ENCODE results near the gene MGRN1.

Gene MGRN1

DNA sequence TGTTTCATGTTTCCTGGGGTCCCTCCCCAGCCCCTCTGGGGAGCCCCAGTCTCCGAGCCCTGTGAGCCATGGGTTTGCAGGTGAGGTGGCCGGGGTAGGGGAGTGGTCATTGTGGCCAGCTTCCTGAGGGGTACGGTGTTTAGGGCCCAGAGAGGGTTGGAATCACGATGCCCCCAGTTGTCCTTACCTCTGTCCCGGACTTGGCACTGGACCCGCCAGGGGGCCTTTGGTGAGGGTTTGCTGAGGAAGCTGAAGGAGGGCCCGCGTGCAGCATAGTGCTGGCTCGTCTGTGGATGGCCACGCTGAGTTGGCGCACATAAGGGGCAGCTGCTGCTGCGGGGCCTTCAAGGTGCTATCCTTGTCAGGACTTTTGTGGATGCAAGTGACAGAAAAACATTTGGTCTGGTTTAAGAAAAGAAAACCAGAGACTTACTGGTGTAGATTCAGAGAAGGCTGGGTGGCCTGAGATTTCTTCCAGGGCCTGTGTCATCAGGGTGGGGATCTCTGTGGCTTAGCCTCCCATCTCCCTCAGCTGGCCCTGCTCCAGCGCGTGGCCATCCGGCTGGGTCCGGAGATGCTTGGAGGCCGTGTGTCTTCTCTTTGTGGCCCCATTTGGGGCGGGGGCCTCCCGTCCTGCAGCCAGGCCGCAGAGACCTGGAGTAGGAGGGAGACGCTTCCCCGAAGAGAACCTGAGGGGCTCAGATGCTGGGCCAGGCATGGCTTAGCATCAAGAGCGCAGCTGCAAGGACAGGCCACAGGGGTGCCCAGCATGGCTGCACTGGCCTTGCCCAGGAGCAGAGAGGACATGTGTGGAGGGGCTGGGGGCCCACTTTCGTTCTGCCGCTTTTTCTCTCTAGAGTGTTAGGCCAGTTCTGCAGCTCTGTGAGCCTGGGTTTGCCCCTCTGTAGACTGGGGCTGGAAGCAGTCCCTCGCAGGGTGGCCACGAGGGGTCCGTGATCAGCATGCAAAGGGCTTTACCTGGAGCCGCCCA lies 35.0 kb downstream of the MGRN1 start:
- Histone ChIP-seq H2AFZ (ENCODE audit: low read depth, low read length) (no peak overlapping the region), H3K79me1 (replicated peaks; ENCODE audit: low read length, poor library complexity, severe bottlenecking) (peaks cover 66% of the 10 kb centered on the region), H2BK120ac (ENCODE audit: low read depth, low read length) (no peak overlapping the region), H3K4me2 (ENCODE audit: low read length, poor library complexity, severe bottlenecking) (no peak overlapping the region), H3K9ac (ENCODE audit: low read length) (peak overlapping the region; percentile 22), H3K9me3 (ENCODE audit: control insufficient read depth, low read length) (no peaks in the 10 kb centered on the region), H2BK15ac (ENCODE audit: low read depth, poor library complexity, severe bottlenecking) (peak overlapping the region; percentile 8), H3K27ac (ENCODE audit: low read length, poor library complexity, severe bottlenecking) (no peak overlapping the region), H3K23ac (ENCODE audit: low read length in 2 of 2) (no peak overlapping the region), H2AK5ac (ENCODE audit: low read length, severe bottlenecking) (no peak overlapping the region), H2BK12ac (ENCODE audit: low read length in 2 of 2) (no peak overlapping the region), H3K27me3 (ENCODE audit: control insufficient read depth in 1 of 2, insufficient read depth in 1 of 2, low read length in 2 of 2) (no peaks in the 10 kb centered on the region), H4K91ac (ENCODE audit: low read length) (no peak overlapping the region), H4K8ac (ENCODE audit: low read length) (no peak overlapping the region), H3K36me3 (ENCODE audit: control insufficient read depth in 1 of 2, insufficient read depth in 2 of 2, low read depth in 1 of 2, low read length in 2 of 2) (peaks cover 60 to 89% of the 10 kb centered on the region in 2 experiments), H3K18ac (ENCODE audit: low read depth in 1 of 2, low read length in 2 of 2) (no peak overlapping the region), H3K14ac (ENCODE audit: low read length in 2 of 2) (no peak overlapping the region), H2BK5ac (ENCODE audit: low read depth, low read length, poor library complexity, severe bottlenecking) (no peak overlapping the region), H3K4ac (ENCODE audit: low read depth in 1 of 2, low read length in 2 of 2) (no peak overlapping the region), H3K4me1 (ENCODE audit: control insufficient read depth, insufficient read depth, low read depth, low read length) (peaks cover 35% of the 10 kb centered on the region), H3K4me3 (ENCODE audit: insufficient read depth in 1 of 2, low read depth in 1 of 2, low read length in 2 of 2) (no peak overlapping the region)
- 96% methylated on average over 29 of the region's 29 CpGs for WGBS
- no peak for DNase-seq

DNA sequence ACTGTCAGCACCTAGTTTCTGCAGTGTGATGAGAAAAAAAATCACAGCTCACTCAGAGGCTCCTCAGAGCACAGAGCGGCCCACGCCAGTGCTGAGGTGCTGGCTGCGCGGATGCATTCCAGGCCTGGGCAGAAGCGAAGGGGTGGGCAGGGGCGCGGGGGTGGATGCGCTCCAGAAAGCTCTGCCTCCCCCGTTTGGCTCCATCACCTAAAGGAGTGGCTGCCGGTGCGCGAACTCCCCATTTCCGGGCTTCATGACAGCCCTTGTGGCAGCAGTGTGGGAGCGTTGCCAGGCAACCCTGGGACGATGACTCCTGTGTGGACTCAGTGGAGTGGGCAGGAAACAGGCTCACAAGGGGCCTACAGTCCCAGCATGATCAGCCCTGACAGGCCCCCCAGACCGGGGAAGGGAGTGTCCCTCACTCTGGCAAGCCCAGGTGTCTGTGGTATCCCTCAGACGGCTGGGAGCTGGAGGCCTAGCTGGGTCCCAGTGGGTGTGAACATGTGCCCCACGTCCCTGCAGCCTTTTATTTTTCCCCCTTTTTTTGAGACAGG lies 35.9 kb downstream of the MGRN1 start:
- Histone ChIP-seq H2AFZ (ENCODE audit: low read depth, low read length) (no peak overlapping the region), H3K4ac (ENCODE audit: low read depth in 1 of 2, low read length in 2 of 2) (no peak overlapping the region), H3K18ac (ENCODE audit: low read depth in 1 of 2, low read length in 2 of 2) (no peak overlapping the region), H3K9me3 (ENCODE audit: control insufficient read depth, low read length) (no peaks in the 10 kb centered on the region), H3K4me1 (ENCODE audit: control insufficient read depth, insufficient read depth, low read depth, low read length) (peaks cover 29% of the 10 kb centered on the region), H3K27me3 (ENCODE audit: control insufficient read depth in 1 of 2, insufficient read depth in 1 of 2, low read length in 2 of 2) (no peaks in the 10 kb centered on the region), H3K14ac (ENCODE audit: low read length in 2 of 2) (no peak overlapping the region), H3K4me3 (ENCODE audit: insufficient read depth in 1 of 2, low read depth in 1 of 2, low read length in 2 of 2) (no peak overlapping the region), H2BK15ac (ENCODE audit: low read depth, poor library complexity, severe bottlenecking) (no peak overlapping the region), H3K79me1 (replicated peaks; ENCODE audit: low read length, poor library complexity, severe bottlenecking) (peaks cover 59% of the 10 kb centered on the region), H2BK12ac (ENCODE audit: low read length in 2 of 2) (no peak overlapping the region), H3K23ac (ENCODE audit: low read length in 2 of 2) (no peak overlapping the region), H3K9ac (ENCODE audit: low read length) (peak overlapping the region; percentile 37), H3K27ac (ENCODE audit: low read length, poor library complexity, severe bottlenecking) (no peak overlapping the region), H4K91ac (ENCODE audit: low read length) (no peak overlapping the region), H2AK5ac (ENCODE audit: low read length, severe bottlenecking) (no peak overlapping the region), H2BK120ac (ENCODE audit: low read depth, low read length) (no peak overlapping the region), H2BK5ac (ENCODE audit: low read depth, low read length, poor library complexity, severe bottlenecking) (no peak overlapping the region), H3K4me2 (ENCODE audit: low read length, poor library complexity, severe bottlenecking) (no peak overlapping the region), H3K36me3 (ENCODE audit: control insufficient read depth in 1 of 2, insufficient read depth in 2 of 2, low read depth in 1 of 2, low read length in 2 of 2) (peaks cover 54 to 89% of the 10 kb centered on the region in 2 experiments), H4K8ac (ENCODE audit: low read length) (no peak overlapping the region)
- DNase-seq: no peak
- WGBS: 88% methylated on average over 18 of the region's 18 CpGs

DNA sequence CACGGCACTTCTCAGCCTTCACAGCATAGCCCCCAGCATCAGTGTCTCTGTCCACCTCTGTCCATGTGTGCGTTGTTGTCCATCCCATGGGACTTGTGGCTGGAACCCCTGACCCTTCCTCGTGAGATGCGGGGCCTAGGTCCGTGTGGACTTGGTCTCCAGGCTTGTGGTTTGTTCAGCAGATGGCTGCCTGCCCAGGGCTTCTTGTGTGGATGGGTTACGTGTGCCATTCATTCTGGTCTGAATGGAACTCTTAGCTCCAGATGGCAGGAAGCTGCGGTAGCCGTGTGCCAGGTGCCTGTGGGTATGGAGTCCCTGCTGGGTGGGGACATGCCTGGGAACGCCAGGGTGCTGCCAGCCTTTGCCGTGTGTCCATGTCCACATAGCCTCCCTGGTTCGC lies 37.0 kb downstream of the MGRN1 start:
- H3K14ac ChIP-seq (ENCODE audit: low read length in 2 of 2): no peak overlapping the region
- DNase-seq: no peak
- no peak overlapping the region for H3K4ac ChIP-seq (ENCODE audit: low read depth in 1 of 2, low read length in 2 of 2)
- no peak overlapping the region for H2BK15ac ChIP-seq (ENCODE audit: low read depth, poor library complexity, severe bottlenecking)
- H3K9me3 ChIP-seq (ENCODE audit: control insufficient read depth, low read length): no peaks in the 10 kb centered on the region
- H3K36me3 ChIP-seq (ENCODE audit: control insufficient read depth in 1 of 2, insufficient read depth in 2 of 2, low read depth in 1 of 2, low read length in 2 of 2): peaks cover 51 to 90% of the 10 kb centered on the region in 2 experiments
- H4K91ac ChIP-seq (ENCODE audit: low read length): no peak overlapping the region
- H2BK5ac ChIP-seq (ENCODE audit: low read depth, low read length, poor library complexity, severe bottlenecking): no peak overlapping the region
- H3K27me3 ChIP-seq (ENCODE audit: control insufficient read depth in 1 of 2, insufficient read depth in 1 of 2, low read length in 2 of 2): no peaks in the 10 kb centered on the region
- H4K8ac ChIP-seq (ENCODE audit: low read length): no peak overlapping the region
- H3K27ac ChIP-seq (ENCODE audit: low read length, poor library complexity, severe bottlenecking): no peak overlapping the region
- H3K4me2 ChIP-seq (ENCODE audit: low read length, poor library complexity, severe bottlenecking): no peak overlapping the region
- H3K4me3 ChIP-seq (ENCODE audit: insufficient read depth in 1 of 2, low read depth in 1 of 2, low read length in 2 of 2): no peak overlapping the region
- H3K4me1 ChIP-seq (ENCODE audit: control insufficient read depth, insufficient read depth, low read depth, low read length): peaks cover 29% of the 10 kb centered on the region
- WGBS: 89% methylated on average over 11 of the region's 11 CpGs
- H3K9ac ChIP-seq (ENCODE audit: low read length): no peak overlapping the region
- no peak overlapping the region for H3K23ac ChIP-seq (ENCODE audit: low read length in 2 of 2)
- no peak overlapping the region for H3K18ac ChIP-seq (ENCODE audit: low read depth in 1 of 2, low read length in 2 of 2)
- H3K79me1 ChIP-seq (replicated peaks; ENCODE audit: low read length, poor library complexity, severe bottlenecking): peaks cover 55% of the 10 kb centered on the region
- H2AK5ac ChIP-seq (ENCODE audit: low read length, severe bottlenecking): no peak overlapping the region
- no peak overlapping the region for H2AFZ ChIP-seq (ENCODE audit: low read depth, low read length)
- no peak overlapping the region for H2BK12ac ChIP-seq (ENCODE audit: low read length in 2 of 2)
- no peak overlapping the region for H2BK120ac ChIP-seq (ENCODE audit: low read depth, low read length)

DNA sequence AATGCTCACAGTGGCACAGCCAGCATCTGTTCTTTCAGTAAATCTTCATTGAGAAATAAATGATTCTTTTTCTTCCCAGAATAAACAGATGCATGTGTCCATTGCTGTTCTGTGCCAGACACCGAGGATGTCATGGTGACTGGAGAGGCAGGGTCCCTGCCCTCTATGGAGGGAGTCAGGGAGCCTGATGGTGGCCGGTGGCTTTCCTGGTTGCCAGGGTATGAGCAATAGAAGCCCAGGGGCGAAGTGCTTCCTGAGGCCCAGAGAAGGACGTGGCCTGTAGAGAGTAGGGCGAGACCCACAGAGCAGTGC lies 38.8 kb downstream of the MGRN1 start:
- no peak overlapping the region for H2BK120ac ChIP-seq (ENCODE audit: low read depth, low read length)
- no peak overlapping the region for H2BK12ac ChIP-seq (ENCODE audit: low read length in 2 of 2)
- no peak overlapping the region for H3K9ac ChIP-seq (ENCODE audit: low read length)
- H2BK15ac ChIP-seq (ENCODE audit: low read depth, poor library complexity, severe bottlenecking): no peak overlapping the region
- H3K9me3 ChIP-seq (ENCODE audit: control insufficient read depth, low read length): no peaks in the 10 kb centered on the region
- H4K8ac ChIP-seq (ENCODE audit: low read length): no peak overlapping the region
- no peak overlapping the region for H3K27ac ChIP-seq (ENCODE audit: low read length, poor library complexity, severe bottlenecking)
- H3K27me3 ChIP-seq (ENCODE audit: control insufficient read depth in 1 of 2, insufficient read depth in 1 of 2, low read length in 2 of 2): no peaks in the 10 kb centered on the region
- H3K14ac ChIP-seq (ENCODE audit: low read length in 2 of 2): no peak overlapping the region
- peaks cover 58 to 88% of the 10 kb centered on the region in 2 experiments for H3K36me3 ChIP-seq (ENCODE audit: control insufficient read depth in 1 of 2, insufficient read depth in 2 of 2, low read depth in 1 of 2, low read length in 2 of 2)
- no peak for DNase-seq
- no peak overlapping the region for H2AK5ac ChIP-seq (ENCODE audit: low read length, severe bottlenecking)
- H3K4me1 ChIP-seq (ENCODE audit: control insufficient read depth, insufficient read depth, low read depth, low read length): peaks cover 24% of the 10 kb centered on the region
- H2BK5ac ChIP-seq (ENCODE audit: low read depth, low read length, poor library complexity, severe bottlenecking): no peak overlapping the region
- no peak overlapping the region for H4K91ac ChIP-seq (ENCODE audit: low read length)
- H3K4me2 ChIP-seq (ENCODE audit: low read length, poor library complexity, severe bottlenecking): no peak overlapping the region
- H3K23ac ChIP-seq (ENCODE audit: low read length in 2 of 2): no peak overlapping the region
- H3K4me3 ChIP-seq (ENCODE audit: insufficient read depth in 1 of 2, low read depth in 1 of 2, low read length in 2 of 2): no peak overlapping the region
- no peak overlapping the region for H3K18ac ChIP-seq (ENCODE audit: low read depth in 1 of 2, low read length in 2 of 2)
- H3K79me1 ChIP-seq (replicated peaks; ENCODE audit: low read length, poor library complexity, severe bottlenecking): peaks cover 53% of the 10 kb centered on the region
- H3K4ac ChIP-seq (ENCODE audit: low read depth in 1 of 2, low read length in 2 of 2): no peak overlapping the region
- 97% methylated on average over 5 of the region's 5 CpGs for WGBS
- no peak overlapping the region for H2AFZ ChIP-seq (ENCODE audit: low read depth, low read length)

All from mesenchymal stem cell (in vitro differentiated cells and primary cell).